Uterus (tissue), 4 donors: ENCODE data around the gene HMGXB4. TPM values are rescaled to one million over a fixed set of nuclear protein-coding genes. Genes with fewer than 3 reads are reported as not detected.
A peak's percentile ranks its signal among the peaks of the same experiment; 100 is the strongest.

Experiments used
- DNase-seq, 2 donors: peaks; one replicate each; pipeline ENCODE4 v3.0.0-alpha.2; 2019 to 2020
- H3K27ac ChIP-seq, 2 donors: fragments of 200-600 bp; sonication (generic); 1 replicate in 1 of 2; 2 replicates in 1 of 2; pipeline ENCODE4 v1.5.1; 2016 to 2018
- H3K27me3 ChIP-seq, 2 donors: fragments of 200-600 bp; sonication (generic); one replicate each; pipeline ENCODE4 v1.5.1; 2018 to 2019; ENCODE audit warnings: control low read depth in 1 of 2
- H3K36me3 ChIP-seq, 2 donors: fragments of 200-600 bp; sonication (generic); one replicate each; pipeline ENCODE4 v1.5.1; 2019; ENCODE audit warnings: control low read depth in 1 of 2
- H3K4me1 ChIP-seq, 2 donors: fragments of 200-600 bp; sonication (generic); one replicate each; pipeline ENCODE4 v1.5.1; 2018 to 2019; ENCODE audit warnings: control low read depth in 1 of 2
- H3K4me3 ChIP-seq, 2 donors: fragments of 200-600 bp; sonication (generic); 1 replicate in 1 of 2; 2 replicates in 1 of 2; pipeline ENCODE4 v1.5.1; 2018 to 2019; ENCODE audit warnings: mild to moderate bottlenecking in 1 of 2
- H3K9me3 ChIP-seq, 2 donors: fragments of 200-600 bp; sonication (generic); one replicate each; pipeline ENCODE4 v1.5.1; 2019; ENCODE audit warnings: control low read depth in 1 of 2
- POLR2A ChIP-seq, 2 donors: fragments of 450-650 bp; IDR thresholded peaks; one replicate each; pipeline ENCODE4 v1.6.1; 2016; ENCODE audit warnings: antibody characterized with exemption in 2 of 2, mild to moderate bottlenecking in 1 of 2, moderate library complexity in 1 of 2
- intact Hi-C: fragments of 100-400 bp; cut with DNase I; formaldehyde crosslinking; loops from one replicate; pipeline ENCODE4 v1.15.1; 2023; ENCODE audit warnings: low total_unique reads
- total RNA-seq, 4 donors: library from RNA; depleted of rRNA in 3 of 4; stranded (reverse); fragments of >200 nt in 3 of 4; gene quantifications; one replicate each; pipeline versions ENCODE4 v1.1.0 to v1.2.4, GENCODE V29; 2014 to 2023
- TF ChIP-seq, protein P1 (sequence below), 4 experiments: fragments of 200-600 bp in 2 of 4; fragments of 450-650 bp in 2 of 4; sonication (generic) in 2 of 4; IDR thresholded peaks; one replicate each; pipeline ENCODE4 v1.5.1; 2016 to 2019; ENCODE audit warnings: antibody characterized with exemption in 4 of 4, mild to moderate bottlenecking in 2 of 4, moderate library complexity in 1 of 4
- donor health status: DM: yes; HTN: yes; CAD: no.

HMGXB4 gene, protein sequence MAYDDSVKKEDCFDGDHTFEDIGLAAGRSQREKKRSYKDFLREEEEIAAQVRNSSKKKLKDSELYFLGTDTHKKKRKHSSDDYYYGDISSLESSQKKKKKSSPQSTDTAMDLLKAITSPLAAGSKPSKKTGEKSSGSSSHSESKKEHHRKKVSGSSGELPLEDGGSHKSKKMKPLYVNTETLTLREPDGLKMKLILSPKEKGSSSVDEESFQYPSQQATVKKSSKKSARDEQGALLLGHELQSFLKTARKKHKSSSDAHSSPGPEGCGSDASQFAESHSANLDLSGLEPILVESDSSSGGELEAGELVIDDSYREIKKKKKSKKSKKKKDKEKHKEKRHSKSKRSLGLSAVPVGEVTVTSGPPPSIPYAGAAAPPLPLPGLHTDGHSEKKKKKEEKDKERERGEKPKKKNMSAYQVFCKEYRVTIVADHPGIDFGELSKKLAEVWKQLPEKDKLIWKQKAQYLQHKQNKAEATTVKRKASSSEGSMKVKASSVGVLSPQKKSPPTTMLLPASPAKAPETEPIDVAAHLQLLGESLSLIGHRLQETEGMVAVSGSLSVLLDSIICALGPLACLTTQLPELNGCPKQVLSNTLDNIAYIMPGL
- total RNA-seq, result 10 to 100 TPM; 15.1 to 29.6 (median 20.8) TPM

DNA sequence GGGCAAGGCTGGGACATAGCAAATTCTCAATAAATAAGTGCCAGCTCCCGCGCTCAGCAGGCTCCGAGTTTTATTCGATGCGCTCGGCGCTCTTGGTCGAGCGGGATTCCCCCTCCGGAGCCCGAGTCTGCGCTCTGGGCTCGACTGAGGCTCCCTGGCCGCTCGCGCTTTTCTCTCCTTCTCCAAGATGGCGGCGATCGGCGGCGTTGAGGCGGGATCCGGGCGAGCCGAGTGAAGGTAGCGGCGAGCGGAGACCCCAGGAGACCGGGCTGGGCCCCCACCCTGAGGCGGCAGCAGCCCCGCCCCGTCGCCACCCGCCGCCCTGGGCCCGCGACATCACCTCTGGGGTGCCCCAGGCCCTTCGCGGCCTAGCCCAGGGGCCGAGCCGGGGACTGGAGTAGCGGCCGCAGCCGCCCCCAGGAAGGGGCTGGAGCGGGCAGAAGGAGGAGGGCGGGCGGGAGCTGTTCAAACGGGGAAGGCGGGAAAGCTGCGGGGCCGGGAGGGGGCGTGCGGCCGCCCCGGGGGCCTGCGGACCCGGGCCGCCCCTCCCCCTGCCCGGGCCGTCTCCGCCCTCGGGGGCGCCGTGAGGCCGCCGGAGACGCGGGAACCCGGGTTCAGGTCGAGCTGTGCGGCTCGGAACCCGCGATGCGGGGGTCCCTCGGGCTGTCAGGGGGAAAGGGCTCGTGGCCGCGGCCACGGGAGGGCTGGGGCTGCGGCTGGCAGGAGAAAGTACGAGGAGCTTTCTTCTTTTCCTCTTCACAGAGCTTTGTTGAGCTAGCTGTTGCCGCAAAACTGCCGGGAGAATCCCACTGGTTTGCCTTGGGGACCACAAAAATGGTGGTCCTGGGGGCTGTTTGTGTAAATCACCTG lies at the start of gene HMGXB4:
Gene HMGXB4, plus strand, starts transcription at position 173 of the 870 bp plus-strand sequence. CDS start 4,898 bp downstream, outside the sequence.
- TF ChIP-seq, protein P1, sequence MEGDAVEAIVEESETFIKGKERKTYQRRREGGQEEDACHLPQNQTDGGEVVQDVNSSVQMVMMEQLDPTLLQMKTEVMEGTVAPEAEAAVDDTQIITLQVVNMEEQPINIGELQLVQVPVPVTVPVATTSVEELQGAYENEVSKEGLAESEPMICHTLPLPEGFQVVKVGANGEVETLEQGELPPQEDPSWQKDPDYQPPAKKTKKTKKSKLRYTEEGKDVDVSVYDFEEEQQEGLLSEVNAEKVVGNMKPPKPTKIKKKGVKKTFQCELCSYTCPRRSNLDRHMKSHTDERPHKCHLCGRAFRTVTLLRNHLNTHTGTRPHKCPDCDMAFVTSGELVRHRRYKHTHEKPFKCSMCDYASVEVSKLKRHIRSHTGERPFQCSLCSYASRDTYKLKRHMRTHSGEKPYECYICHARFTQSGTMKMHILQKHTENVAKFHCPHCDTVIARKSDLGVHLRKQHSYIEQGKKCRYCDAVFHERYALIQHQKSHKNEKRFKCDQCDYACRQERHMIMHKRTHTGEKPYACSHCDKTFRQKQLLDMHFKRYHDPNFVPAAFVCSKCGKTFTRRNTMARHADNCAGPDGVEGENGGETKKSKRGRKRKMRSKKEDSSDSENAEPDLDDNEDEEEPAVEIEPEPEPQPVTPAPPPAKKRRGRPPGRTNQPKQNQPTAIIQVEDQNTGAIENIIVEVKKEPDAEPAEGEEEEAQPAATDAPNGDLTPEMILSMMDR (IDR thresholded peaks at IDR 0.05), result peak in 2 of 4 experiments; percentile 6 to 36
- peak in 1 of 2 donors; percentile 36 for TF ChIP-seq POLR2A (IDR thresholded peaks at IDR 0.05)
- no peaks in the 10 kb centered on the region for H3K9me3 ChIP-seq
- H3K27me3 ChIP-seq, result no peaks in the 10 kb centered on the region
- H3K36me3 ChIP-seq, result no peaks in the 10 kb centered on the region
- H3K4me3 ChIP-seq, result peak within 1 kb of the TSS; percentile 62 to 87
- no peaks in the 10 kb centered on the region for H3K4me1 ChIP-seq
- peak; percentile 80 to 84 for DNase-seq
- intact Hi-C loops, result no loop called here
- peak within 1 kb of the TSS; percentile 98 to 99 for H3K27ac ChIP-seq

DNA sequence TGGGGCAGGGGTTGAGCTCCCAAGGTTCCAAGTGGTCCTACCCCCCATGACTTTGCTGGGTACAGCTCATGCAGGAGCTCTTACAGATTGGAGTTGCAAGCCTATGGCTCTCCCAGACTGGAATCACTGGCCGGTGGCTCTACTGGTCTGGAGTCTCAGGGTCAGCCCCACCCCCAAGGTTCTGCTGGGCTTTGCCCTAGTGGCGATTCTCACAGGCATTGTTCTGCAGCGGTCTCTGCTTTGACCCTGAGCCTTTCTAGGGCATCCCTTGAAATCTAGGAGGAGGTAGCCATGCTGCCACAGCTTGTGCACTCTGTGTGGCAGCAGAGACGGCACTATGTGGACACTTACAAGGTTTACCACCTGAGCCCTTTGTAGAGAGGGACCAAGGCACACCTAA lies 49.3 kb upstream of the HMGXB4 start:
- TF ChIP-seq, protein P1 (IDR thresholded peaks at IDR 0.05), result no peak
- no peak for TF ChIP-seq POLR2A (IDR thresholded peaks at IDR 0.05)
- Histone ChIP-seq H3K4me3 (no peak overlapping the region), H3K36me3 (no peaks in the 10 kb centered on the region), H3K9me3 (no peaks in the 10 kb centered on the region), H3K4me1 (no peaks in the 10 kb centered on the region), H3K27me3 (no peaks in the 10 kb centered on the region), H3K27ac (no peak overlapping the region)
- intact Hi-C loops, result no loop called here
- DNase-seq, result no peak

DNA sequence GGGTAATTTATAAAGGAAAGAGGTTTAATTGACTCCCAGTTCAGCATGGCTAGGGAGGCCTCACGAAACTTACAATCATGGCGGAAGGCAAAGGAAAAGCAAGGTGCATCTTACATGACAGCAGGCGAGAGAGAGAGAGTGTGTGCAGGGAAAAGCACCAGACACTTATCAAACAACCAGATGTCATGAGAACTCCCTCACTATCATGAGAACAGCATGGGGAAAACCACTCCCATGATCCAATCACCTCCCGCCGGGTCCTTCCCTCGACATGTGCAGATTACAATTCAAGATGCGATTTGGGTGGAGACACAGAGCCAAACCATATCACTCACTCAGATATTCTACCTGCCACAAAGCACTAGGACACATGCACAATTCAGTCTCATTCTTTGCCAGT lies 48.1 kb upstream of the HMGXB4 start:
- Histone ChIP-seq H3K36me3 (no peaks in the 10 kb centered on the region), H3K4me1 (no peaks in the 10 kb centered on the region), H3K27ac (no peak overlapping the region), H3K9me3 (no peaks in the 10 kb centered on the region), H3K27me3 (no peaks in the 10 kb centered on the region), H3K4me3 (no peak overlapping the region)
- TF ChIP-seq POLR2A (IDR thresholded peaks at IDR 0.05), result no peak
- TF ChIP-seq, protein P1 (IDR thresholded peaks at IDR 0.05), result no peak
- DNase-seq, result no peak
- intact Hi-C loops, result no loop called here

DNA sequence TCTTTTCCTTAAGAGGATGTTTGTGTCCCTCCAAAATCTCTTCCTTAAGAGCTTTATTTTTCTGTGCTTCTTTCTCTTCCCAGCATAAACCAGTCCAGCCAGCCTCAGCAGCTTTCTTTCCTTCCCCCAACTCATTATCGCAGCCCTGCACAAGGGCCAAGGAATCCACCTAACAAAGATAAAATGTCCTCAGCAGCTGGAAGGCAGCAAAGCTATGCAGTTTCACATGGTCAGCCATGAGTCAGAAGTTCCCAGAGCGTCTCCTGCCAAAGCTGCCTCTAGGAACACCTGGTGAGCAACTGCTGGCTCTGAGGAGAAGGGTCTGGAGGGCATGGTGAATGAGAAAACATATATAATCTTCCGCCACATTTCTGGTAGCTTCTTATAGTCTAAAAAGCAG lies 45.3 kb upstream of the HMGXB4 start:
- Histone ChIP-seq H3K27ac (no peak overlapping the region), H3K4me1 (no peaks in the 10 kb centered on the region), H3K36me3 (no peaks in the 10 kb centered on the region), H3K4me3 (no peak overlapping the region), H3K9me3 (no peaks in the 10 kb centered on the region), H3K27me3 (no peaks in the 10 kb centered on the region)
- DNase-seq, result no peak
- intact Hi-C loops, result no loop called here
- TF ChIP-seq, protein P1 (IDR thresholded peaks at IDR 0.05), result no peak
